Brain microvascular endothelial cell (primary cell): ENCODE data around the gene HERC4.
A peak's percentile ranks its signal among the peaks of the same experiment; 100 is the strongest.

ENCODE experiments used
- DNase-seq: peaks from one replicate; pipeline ENCODE4 v3.0.0-alpha.2; 2020
- H3K27ac ChIP-seq: fragments of 250-450 bp; sonication (Bioruptor Pico); 2 replicates; pipeline ENCODE4 v1.5.1; 2020; ENCODE audit warnings: mild to moderate bottlenecking, moderate library complexity
- H3K27me3 ChIP-seq: fragments of 250-450 bp; sonication (Bioruptor Pico); replicated peaks from 2 replicates; pipeline ENCODE4 v1.5.1; 2020; ENCODE audit warnings: mild to moderate bottlenecking
- H3K36me3 ChIP-seq: fragments of 250-450 bp; sonication (Bioruptor Pico); replicated peaks from 2 replicates; pipeline ENCODE4 v1.5.1; 2020; ENCODE audit warnings: mild to moderate bottlenecking
- H3K4me3 ChIP-seq: 2 replicates; pipeline ENCODE4 v1.5.1; 2011; ENCODE audit warnings: low read depth, mild to moderate bottlenecking, control low read depth, low read length, moderate library complexity
- CTCF ChIP-seq: IDR thresholded peaks from 2 replicates; pipeline ENCODE4 v1.5.1; 2011; ENCODE audit warnings: low read depth, mild to moderate bottlenecking, moderate library complexity, low read length, control low read depth, inconsistent platforms; ENCODE audit errors: missing control alignments
- in situ Hi-C: cut with HindIII; loops from 2 replicates; pipeline ENCODE4 v1.10.0; 2017; ENCODE audit warnings: low sequenced_read_pairs, low pct_ligation_motif_present

The HERC4 gene

GRCh38 chr10:67965456-67965855, 109.6 kb downstream of the HERC4 start:
- TF ChIP-seq CTCF, result no peak
- Histone ChIP-seq H3K27ac (no peak overlapping the region), H3K27me3 (no peaks in the 10 kb centered on the region), H3K36me3 (peaks cover 27% of the 10 kb centered on the region), H3K4me3 (no peak overlapping the region)
- in situ Hi-C loops, result no loop called here
- no peak for DNase-seq

DNA sequence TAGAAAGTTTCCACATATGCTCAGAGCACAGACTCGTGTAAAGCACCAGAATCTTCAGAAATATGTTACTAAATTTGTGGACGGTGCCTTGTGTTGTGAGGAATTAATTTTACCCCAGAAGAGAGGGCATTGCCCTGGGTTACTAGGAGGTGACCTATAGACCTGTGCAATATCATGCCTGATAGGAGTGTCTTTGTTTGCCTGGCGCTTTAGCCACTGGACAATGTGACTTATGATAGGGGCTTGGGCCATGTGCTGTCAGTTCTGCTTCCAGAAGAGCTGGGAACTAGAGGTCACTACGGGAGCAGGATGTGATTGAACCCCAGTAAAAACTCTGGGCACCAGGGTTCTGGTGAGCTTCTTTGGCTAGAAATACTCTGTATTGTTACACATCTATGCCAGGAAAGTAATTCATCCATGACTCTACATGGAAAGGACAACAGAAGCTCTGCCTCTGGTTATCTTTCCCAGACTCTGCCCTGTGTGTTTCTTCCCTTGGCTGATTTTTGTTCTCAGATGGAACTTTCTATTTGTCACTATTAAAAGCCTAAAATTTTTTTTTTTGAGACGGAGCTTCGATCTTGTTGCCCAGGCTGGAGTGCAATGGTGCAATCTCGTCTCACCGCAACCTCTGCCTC, 115.1 kb downstream of the HERC4 start:
- in situ Hi-C loops, result no loop called here
- DNase-seq, result no peak
- H3K27ac ChIP-seq, result no peak overlapping the region
- peaks cover 18% of the 10 kb centered on the region for H3K36me3 ChIP-seq
- no peak for TF ChIP-seq CTCF
- no peaks in the 10 kb centered on the region for H3K27me3 ChIP-seq
- no peak overlapping the region for H3K4me3 ChIP-seq

- peaks cover 10% of the 10 kb centered on the region for H3K36me3 ChIP-seq
- H3K27me3 ChIP-seq, result no peaks in the 10 kb centered on the region
- no peak overlapping the region for H3K27ac ChIP-seq
- H3K4me3 ChIP-seq, result no peak overlapping the region
- in situ Hi-C loops, result no loop called here
- no peak for DNase-seq
- no peak for TF ChIP-seq CTCF
Observed at GRCh38 chr10:67955614-67956013, 119.5 kb downstream of the HERC4 start.

DNA sequence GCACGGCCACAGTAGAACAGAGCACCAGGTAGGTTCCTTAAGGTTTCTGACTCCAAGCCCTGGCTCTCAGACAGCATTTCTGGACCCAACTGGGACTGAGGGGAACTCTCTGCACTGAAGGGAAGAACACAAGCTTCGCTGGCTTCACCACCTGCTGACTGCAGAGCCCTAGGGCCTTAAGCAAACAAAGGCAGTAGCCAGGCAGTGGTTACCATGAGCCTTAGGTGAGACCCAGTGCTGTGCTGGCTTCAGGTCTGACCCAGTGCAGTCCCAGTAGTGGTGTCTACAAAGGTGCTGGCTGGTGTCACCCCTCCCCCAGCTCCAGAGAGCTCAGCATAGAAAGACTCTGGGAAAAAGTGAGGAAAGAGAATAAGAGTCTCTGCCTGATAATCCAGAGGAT, 131.2 kb downstream of the HERC4 start:
- H3K4me3 ChIP-seq, result no peak overlapping the region
- no peak overlapping the region for H3K27ac ChIP-seq
- DNase-seq, result no peak
- peaks cover 29% of the 10 kb centered on the region for H3K36me3 ChIP-seq
- in situ Hi-C loops, result no loop called here
- no peaks in the 10 kb centered on the region for H3K27me3 ChIP-seq
- no peak for TF ChIP-seq CTCF

- H3K36me3 ChIP-seq, result peaks cover 38% of the 10 kb centered on the region
- DNase-seq, result peak; percentile 11
- in situ Hi-C loops, result no loop called here
Observed at GRCh38 chr10:67936416-67936815, 138.7 kb downstream of the HERC4 start.

More at GRCh38 chr10:67936416-67936815, 138.7 kb downstream of the HERC4 start:
- TF ChIP-seq CTCF, result no peak
- Histone ChIP-seq H3K4me3 (no peak overlapping the region), H3K27me3 (no peaks in the 10 kb centered on the region), H3K27ac (no peak overlapping the region)
